ENCODE measurements around the gene CD81.

Gene CD81

DNA sequence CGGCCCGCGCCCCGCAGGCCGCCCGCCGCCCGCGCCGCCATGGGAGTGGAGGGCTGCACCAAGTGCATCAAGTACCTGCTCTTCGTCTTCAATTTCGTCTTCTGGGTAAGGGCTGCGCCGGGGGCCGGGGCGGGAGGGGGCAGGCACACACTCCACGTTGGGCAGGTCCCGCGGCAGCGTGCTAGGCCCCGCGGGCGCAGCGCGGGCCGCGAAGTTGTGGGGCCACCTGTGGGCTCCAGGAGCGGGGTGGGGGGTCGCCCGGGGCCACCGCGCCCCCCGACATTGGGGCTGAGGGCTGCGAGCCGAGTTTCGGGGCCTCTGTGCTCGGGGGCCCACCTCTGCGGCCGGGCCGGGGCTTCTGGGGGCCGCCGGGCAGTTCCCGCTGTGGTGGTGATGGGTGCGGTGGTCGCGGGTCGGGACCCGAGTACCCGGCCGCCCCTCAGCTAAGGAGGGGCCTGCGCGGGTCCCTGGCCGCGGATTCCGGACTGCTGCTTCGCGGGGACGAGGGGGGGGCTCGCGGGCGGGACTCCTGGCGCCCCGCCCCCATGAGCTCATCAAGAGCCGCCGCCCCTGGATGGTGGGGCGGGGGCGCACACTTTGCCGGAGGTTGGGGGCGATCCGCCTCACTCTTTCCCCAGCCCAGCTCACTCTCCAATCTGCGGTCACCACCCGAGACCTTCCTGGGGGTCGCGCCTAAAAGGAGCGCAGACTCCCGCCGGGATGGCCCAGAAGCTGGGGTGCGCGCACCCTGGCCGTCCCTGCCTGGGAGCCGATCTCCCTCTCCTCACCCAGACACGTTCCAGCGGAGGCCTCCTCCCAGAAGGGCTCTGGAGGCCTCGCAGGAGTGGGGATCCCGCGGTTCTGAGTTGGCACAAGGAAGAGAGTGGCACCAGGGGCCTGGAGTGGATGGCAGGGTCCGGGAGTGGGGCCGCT, 667 bp downstream of the CD81 start:
- DNase-seq = peak; percentile 61 to 69

DNA sequence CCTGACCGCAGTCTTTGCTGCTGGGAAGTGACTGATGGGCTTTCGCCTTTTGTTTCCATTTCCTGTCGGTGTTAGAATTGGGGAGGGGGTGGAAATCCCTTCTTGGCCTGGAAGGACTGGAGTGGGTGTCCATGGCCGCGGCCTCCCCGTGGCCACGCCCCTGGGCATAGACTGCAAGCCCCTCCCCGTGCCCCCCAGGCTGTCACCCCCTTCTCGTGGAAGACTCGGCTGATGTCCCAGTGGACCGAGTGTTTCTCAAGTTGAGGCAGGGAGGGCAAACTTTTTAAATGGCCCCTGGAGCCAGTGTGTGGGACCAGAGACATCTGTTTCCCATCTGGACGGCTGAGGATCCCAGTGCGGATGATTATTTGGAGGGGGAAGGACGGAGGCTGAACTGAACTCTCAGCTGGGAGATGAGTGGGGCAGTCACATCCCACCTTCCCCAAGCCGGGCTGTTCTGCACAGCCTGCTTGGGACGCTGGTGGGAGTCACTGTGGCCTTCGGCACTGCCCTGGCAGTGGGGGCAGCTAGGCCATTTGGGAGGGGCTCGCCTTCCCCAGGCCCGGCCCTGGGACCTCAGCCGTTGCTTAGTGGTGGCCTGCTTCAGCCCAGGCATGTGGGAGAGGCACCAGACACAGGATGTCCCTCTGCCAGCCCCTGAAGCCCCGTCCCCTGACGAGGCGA, 1.6 kb downstream of the CD81 start:
- DNase-seq = no peak

DNA sequence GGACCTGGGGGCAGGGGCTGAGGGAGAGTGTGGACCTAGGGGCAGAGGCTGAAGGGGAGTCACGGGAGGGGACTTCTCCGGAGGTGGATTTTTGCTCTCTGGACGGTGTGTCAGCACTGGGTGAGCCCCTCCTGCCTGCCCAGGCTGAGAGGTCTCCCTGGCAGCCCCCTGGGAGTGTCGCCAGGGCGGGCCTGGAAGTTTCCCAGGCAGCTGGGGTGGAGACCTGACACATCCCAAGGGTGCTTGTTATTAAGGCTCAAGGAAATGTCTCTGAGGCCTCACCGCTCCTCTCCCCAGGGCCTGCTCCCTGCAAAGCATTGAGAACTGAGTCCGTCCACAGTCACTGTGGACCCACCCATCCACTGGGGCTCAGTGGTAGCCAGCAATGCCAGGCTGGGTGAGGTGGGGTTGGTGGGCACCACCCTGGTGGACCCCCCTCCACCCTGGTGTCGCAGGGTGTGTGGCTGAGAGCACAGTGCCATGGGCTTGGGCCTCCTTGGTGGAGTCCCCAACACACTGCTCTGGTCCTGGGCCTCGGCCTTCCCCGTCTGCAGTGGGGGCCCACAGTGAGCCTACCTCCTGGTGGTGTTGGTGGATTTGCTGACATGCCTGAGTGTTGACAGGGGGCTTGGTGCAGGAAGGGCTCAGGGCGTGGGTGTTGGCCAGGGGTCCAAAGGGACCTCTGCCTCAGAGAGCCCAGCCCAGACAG, 2.5 kb downstream of the CD81 start:
- no peak for DNase-seq

DNA sequence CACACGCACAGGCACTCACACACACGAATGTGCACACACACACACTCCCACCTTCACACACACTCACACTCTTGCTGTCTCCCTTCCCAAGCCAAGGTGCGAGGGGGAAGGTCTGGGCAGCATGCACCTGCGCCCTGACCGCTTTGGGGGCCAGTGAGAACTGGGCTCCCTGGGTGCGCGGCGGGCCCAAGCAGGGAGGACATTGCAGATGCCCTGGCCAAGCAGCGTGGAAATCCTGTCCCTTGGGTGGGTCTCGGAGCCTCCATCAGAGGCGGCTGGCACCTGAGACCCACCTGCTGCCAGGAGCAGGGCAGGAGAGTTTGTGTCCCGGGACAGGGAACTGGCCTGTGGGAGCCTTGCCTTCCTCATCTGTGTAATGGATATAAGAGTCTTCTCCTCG, 3.3 kb downstream of the CD81 start:
- no peak for DNase-seq

DNA sequence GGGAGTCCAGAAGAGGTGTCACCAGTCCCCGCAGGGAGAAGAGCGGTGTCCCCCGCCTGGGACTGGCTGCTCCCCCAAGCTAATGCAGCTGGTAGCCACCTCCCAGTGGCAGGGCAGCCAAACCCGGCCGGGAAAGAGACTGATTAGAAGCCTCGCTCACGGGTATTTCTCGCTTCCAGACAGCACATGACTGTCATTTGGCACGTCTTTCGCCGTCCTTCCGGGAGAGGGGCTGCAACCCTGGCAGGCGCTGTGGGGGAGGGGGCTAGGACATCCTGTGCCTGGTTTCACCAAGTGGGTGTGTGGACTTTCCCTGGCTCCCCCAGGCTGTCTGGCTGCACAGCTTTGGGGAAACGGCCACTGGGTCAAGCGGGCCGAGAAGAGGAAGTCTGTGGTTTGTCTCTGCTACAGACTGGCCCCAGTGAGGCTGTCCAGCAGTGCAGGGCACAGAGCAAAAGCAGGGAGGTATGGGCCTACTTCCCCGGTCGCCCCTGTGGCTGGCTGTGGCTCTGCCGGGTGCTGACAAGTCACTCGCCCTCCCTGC, 3.8 kb downstream of the CD81 start:
- no peak for DNase-seq

DNA sequence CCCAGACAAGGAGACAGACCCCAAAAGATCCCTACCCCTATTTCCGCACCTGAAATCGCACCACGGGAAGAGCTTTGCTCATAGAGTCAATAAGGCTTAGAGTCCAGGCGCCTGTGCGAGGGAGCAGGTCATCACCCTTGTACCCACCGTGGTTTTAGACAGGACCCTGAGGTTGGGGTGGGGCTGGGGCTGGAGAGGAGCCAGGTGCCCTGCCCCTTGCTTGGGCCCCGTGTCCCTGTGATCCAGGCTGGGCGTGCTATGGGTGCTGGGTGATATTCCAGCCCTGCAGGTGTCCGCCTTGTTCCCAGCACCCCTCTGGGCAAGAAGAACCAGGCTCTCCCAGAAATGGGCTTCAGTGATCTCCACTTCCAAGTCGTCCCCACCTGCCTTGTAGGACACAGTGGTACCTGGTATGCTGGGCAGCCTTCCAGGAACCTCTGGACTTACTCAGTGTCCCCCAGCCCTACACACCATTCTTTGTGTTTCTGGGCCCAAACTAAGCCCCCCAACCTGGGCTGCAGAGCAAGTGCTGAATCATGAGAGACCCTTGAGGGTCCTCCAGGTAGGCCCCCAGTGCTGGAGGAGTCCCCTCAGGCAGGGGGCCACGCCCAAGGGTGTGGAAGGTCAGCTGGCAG, 4.5 kb downstream of the CD81 start:
- no peak for DNase-seq

DNA sequence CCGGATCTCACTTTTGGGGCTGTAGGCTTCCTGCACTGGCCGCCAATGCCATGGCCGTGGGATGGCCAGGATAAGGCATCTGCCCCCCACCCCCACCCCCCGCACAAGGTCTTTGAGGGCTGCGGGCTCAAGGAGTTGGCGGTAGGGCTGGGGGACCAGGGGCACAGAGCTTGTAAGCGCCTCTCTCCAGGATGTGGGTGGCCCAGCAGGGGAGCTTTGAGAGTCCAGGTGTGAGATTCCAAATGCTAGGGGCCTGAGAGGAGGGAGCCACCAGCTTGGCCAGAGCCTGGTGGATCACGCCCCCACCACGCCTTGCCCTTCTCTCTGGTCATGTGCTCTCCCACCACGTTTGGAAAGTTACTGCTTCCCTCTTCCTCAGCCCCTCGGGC, 5.0 kb downstream of the CD81 start:
- no peak for DNase-seq

DNA sequence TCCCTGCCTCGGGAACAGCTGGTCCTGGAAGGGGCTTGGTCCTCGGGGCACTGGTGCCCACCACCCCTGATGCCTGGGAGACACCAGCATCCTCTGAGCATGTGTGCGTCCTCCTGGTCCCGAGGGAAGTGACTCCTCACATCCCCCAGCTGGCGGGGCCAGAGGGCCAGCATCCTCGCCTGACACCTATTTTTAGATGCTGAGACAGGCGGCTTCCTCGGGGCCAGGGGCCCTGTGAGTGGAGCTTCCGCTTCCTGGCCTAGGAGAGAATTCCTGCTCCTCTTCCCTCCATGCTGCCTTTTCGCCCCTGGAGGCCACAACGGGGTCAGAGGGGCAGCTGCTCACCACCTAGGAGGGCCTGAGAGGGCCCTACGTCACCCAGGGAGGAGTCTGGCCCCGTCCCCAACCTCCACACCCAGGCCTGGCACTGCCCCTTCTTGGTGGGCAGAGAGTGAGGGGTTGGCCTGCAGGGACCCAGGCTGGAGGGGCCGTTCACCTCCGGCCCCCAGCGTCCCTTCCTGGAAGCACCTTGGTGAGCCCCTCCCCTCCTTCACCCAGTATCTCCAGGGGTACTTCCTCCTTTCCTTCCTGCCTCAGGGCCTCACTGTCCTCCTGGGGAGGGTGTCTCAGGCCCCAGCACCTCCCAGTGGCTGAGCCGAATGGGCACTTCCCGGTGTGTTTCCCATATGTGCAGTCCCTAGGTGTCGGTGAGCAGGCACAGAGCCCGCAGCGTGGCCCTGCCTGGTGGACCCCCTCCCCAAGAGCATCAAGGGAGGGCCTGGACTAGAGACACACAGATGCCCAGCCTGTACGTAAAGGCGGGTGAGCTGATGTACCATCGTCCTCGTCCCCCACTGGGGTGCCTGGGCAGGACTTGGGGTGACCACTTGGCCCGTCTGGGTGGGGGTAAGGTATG, 6.1 kb downstream of the CD81 start:
- no peak for DNase-seq

DNA sequence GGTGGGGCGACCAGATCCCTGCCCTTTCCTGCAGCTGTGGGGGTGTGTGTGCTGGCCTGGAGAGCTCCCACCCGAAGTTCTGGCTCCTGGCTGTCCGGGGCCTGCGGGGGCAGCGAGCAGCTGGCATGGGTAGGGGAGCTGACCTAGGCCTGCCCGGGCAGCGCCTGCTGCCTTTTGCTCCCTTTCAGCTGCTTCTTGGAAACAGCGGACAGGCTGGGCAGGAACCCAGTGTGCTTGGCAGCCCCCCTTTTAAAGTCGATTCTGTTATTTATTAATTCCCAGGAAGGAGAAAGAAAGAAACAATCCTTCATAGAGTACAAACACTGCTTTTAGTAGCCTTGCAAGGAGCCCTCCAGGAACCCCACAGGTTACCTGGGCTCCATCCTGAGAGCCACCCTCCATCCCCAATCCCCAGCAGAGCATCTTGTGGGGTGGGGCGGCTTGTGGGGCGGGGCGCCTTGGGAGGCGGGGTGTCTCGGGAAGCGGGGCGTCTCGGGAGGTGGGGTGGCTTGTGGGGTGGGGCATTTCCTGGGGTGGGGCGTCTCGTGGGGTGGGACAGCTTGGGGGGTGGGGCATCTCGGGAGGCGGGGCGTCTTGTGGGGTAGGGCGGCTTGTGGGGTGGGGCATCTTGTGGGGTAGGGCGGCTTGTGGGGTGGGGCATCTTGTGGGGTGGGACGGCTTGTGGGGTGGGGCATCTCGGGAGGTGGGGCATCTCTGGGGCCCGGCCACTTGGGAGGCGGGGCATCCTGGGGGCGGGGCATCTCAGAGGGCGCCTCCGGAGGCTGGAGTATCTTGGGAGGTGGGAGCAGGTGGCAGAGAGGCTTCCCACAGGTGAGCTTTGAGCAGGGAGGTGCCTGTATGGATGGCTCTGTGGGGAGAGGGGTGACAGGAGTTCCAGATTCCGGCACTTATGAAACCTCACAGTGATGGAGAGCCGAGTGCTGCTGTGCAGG, 7.0 kb downstream of the CD81 start:
- peak; percentile 34 for DNase-seq

DNA sequence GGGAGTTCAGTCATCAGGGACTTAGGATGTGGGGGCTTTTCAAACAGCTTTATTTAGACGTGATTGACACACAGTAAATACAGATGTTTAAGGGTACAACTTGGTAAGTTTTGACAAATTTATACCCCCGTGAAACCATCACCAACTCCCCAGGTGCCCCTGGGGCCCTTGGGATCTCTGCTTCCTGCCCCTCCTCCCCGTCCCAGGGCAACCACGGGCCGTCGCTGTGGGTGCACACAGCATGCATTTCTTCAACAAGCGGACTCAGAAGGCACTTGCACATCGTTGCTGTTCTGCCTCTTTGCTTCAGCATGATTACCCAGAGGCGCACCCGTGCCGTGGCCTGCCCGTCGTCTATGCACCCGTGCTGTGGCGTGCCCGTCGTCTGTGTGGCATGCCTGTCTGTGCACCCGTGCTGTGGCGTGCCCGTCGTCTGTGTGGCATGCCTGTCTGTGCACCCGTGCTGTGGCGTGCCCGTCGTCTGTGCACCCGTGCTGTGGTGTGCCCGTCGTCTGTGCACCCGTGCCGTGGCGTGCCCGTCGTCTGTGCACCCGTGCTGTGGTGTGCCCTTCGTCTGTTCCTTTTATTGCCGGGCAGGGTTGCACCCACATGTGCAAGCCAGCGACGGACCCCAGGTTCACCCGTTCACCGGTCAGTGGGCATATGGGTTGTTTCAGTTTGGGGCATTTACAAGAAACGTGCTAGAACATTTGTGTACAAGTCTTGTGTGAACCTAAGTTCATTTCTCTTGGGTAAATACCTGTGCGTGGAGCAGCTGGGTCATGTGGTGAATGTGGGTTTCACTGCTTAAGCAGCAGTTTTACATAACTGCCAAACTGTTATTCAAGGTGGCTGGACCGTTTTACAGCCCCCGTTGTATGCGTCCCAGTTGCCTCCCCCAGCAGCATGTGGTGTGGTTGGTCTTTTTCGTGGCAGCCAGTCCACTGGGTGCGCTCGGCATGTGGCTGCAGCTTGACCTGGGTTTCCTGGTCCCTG, 8.3 kb downstream of the CD81 start:
- DNase-seq = no peak

DNA sequence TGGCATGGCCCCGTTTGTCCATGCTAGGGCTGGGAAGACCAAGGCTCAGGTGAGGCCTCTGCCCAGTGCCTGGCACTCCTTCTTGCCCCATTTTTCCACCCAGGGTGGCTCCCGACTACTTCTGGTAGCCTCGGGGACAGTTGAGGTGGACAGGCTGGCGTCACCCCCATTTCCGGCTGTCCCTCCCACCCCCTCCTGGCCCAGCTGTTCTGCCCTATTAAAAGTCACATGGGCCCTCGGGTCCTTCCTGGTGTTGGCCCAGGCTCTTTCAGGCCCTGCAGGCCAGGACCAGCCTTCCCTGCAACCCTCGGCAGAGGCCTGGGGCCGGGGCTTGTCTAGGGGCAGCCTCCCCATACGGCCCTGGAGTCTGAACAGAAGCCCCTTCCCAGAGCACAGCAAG, 9.5 kb downstream of the CD81 start:
- DNase-seq = no peak

DNA sequence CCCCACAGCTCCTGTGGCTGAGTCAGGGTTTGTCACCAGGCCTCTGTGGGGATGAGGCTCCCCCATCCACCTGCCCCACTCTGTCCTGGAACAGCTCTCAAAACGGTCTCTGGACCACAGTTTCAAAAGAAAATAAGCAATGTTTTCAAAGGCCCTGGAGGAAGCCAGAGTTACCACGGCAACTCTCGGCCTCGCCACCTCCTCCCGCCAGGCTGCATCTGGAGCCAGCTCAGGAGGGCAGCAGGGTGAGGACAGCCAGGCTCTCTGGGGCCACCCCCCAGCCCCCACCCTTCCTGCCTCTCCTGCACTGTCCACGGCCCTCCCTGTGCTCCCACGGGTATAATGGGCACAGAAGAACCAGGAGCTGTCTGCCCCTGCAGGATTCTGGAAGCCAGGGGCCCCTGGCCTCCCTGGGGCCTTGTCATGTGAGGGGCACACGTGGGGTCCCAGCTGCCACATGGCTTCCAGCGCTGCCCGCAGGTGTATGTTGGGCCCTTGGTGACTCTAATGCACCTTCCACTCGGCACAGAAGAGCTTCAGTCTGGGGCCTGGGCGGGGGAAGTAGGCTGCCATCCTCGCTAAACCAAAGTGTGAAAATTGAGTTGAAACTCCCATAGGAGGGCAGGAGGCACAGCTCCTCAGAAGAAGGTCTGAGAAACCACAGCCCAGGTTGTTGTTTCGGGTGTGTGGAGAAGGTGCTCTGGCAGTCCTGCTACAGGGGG, 10.3 kb downstream of the CD81 start:
- DNase-seq = no peak

DNA sequence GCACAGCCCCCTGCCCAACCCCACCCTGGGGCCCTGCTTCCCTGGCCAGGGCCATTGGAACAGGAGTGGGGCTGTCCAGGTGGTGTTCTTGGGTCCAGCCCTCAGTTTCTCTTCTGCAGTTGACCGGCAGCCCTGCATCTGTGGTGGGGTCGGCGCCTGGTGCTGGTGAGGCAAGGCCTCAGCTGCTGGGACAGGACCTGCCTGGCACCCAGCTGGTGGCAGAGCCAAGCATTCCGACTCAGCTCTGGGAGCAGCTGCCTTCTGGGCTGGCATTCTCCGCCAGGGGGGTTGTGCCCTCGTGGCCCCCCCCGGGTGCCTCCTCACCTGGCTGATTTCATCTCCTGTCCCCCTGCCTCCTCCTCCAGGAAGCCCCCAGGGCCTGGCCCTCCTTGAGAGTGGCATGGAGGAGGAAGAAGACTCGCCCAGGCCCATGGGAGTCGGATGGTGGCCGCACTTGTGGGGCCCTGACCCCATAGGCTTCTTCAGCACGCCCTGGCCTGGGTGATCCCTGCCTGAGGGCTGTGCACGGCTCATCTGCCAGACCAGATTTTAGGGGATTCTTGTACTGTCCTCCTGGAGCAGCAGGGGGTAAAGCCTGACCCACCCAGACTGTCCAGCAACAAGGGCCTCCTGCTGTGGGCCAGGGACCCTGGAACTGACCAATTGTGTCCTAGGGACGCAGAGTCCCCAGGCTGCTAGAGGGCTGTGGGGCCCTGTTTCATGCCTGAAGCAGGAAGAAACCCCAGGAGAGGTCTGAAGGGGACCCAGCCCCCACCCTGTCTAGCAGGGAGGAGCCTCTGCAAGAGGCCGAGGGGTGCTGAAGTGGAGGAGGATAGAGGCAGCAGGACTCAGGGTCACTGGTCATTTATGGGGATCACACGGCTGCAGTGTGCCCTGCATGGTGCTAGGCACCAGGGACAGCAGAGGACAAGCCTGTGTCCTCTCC, 11.6 kb downstream of the CD81 start:
- DNase-seq = no peak

DNA sequence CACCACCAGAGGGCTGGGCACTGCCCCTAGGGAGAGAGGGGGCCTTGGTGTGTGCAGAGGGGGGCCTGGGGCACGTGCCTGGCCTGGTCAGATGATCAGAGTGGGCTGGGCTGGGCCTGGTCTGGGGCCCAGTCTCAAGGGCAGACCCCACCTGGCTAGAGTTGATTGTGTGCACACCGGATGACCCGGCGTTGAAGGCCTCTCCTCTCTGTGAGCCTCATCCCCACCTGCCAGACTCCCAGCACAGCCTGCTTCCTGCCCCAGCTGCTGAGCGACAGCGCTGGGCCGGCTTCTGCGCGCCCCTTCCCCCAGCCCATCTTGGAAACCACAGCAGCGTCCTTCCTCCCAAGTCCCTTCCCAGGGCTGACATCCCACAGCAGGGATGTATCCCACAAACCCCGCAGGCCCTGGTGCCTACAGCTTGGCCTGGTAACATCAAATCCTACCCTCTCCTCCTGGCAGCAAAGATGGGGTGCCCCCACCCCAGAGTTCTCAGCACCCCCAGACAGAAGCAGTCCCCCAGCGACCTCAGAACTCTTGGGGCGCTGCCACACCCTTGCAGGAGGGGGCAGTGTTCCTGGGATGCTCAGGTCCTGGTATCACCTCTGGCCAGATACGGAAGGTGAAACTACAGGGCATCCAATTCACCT, 12.4 kb downstream of the CD81 start:
- DNase-seq = no peak

DNA sequence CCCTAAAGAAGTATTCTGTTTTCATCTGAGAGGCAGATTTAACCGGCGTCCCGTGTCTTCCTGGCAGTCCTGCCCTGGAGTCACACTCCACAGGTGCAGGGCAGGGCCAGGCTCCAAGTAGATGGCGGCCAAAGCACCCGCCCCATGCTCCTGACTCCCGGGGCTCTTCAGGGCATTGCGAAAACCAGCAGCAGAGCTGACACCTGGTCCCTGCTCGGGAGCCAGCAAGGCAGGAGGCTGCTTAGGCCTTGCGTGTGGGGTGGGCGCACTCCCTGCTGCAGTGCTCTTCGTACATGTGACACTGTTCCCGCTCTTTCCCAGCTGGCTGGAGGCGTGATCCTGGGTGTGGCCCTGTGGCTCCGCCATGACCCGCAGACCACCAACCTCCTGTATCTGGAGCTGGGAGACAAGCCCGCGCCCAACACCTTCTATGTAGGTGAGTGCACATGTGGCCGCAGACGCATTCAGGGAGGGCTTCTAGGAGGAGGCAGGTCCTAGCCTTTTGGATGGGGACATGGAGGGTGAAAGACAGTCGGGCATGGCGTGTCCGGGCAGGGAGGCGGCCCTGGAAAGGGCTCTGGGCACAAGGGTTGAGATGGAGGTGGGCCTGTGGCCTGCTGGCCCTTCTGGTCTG, 13.1 kb downstream of the CD81 start:
- no peak for DNase-seq

DNA sequence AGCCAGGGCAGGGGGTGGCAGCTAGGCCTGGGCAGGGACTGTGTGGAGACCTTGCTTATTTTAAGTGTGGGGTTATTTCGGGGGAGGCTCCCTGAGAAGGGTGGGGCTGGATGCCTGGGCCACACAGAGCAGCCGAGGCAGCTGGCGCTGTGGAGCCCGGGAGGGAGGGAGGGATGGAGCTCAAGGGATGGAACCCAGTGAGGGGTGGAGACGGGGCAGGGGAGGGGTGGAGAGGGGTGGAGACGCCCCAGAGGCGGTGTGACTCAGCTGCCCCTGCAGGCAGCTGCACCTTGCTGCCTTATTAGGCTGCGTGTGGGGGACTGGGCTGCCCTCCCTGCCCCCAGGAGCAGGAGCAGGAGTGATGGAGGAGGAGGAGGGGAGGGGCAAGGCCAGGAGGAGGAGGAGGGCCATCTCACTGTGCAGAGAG, 13.6 kb downstream of the CD81 start:
- DNase-seq = no peak

Measured in activated CD4-positive, alpha-beta T cell treated with anti-CD3 and anti-CD28 coated beads, Interleukin-2, amount 50 U/mL, for 48 hours (primary cell).